K562 (cell line): ENCODE data around the gene SPAM1. TPM values are rescaled to one million over a fixed set of nuclear protein-coding genes. Genes with fewer than 3 reads are reported as not detected.

Experiments used
- ATAC-seq: fragments of 200-7000 bp; cut with Tn5 transposase; 3 replicates; pipeline ENCODE4 v1.9.1; 2020; ENCODE audit warnings: moderate library complexity
- BruUV-seq: library from RNA; stranded (reverse); fragments of 400-500 nt; replicated peaks from 2 replicates; lab custom pipeline; 2021; lab: Mats Ljungman, UMichigan
- CTCF ChIA-PET: fragments of 300-600 bp; formaldehyde crosslinking; extraction: SDS; loops from one replicate; lab custom pipeline; 2021; ENCODE audit warnings: low intra/inter-chr PET ratio; lab: Yijun Ruan, JAX
- POLR2A ChIA-PET: fragments of 300-600, 350-650 bp; sonication (Branson Sonifier 250); formaldehyde crosslinking; extraction: SDS; loops from one replicate; lab custom pipeline; 2021; ENCODE audit warnings: antibody characterized with exemption, inconsistent platforms; lab: Yijun Ruan, JAX
- DNase-seq, 4 experiments: peaks; one replicate each; pipeline versions ENCODE4 v3.0.0 to v3.0.0-alpha.2; 2011 to 2018; ENCODE audit warnings: low spot score in 3 of 4, mixed read lengths in 3 of 4; ENCODE audit errors: extremely low read depth in 1 of 4
- FAIRE-seq: peaks from 2 replicates; lab custom pipeline; 2011; peaks lifted over from hg19 to GRCh38; lab: Jason Lieb, UNC
- H2AFZ ChIP-seq: 2 replicates; pipeline ENCODE4 v1.6.0; 2011; ENCODE audit warnings: low read depth, low read length, control low read depth, inconsistent platforms
- H3K27ac ChIP-seq: fragments of 200-600 bp; 3 replicates; pipeline ENCODE4 v1.8.0; 2011; ENCODE audit warnings: low read depth, mild to moderate bottlenecking, control low read depth, inconsistent platforms, low read length, moderate library complexity, mixed read lengths; ENCODE audit errors: extremely low read depth
- H3K27me3 ChIP-seq, 2 experiments: fragments of 300-600 bp in 1 of 2; 2 replicates in 1 of 2; 3 replicates in 1 of 2; pipeline versions ENCODE4 v1.6.0 to v1.8.0; 2011; ENCODE audit warnings: inconsistent platforms in 2 of 2, low read length in 2 of 2, mild to moderate bottlenecking in 1 of 2, mixed read lengths in 1 of 2, moderate library complexity in 1 of 2; ENCODE audit not compliant: control insufficient read depth in 2 of 2, insufficient read depth in 2 of 2
- H3K36me3 ChIP-seq: fragments of 300-600 bp; 3 replicates; pipeline ENCODE4 v1.8.0; 2011; ENCODE audit warnings: mild to moderate bottlenecking, low read length, inconsistent platforms; ENCODE audit not compliant: control insufficient read depth, insufficient read depth
- H3K4me1 ChIP-seq, 2 experiments: fragments of 200-600 bp in 1 of 2; replicated peaks in 1 of 2; 2 replicates in 1 of 2; 3 replicates in 1 of 2; pipeline versions ENCODE4 v1.5.1 to v1.8.0; 2011; ENCODE audit warnings: inconsistent platforms in 2 of 2, low read length in 2 of 2, mild to moderate bottlenecking in 1 of 2, mixed read lengths in 1 of 2, moderate library complexity in 1 of 2; ENCODE audit not compliant: control insufficient read depth in 2 of 2, insufficient read depth in 2 of 2
- H3K4me2 ChIP-seq: 2 replicates; pipeline ENCODE4 v1.6.1; 2011; ENCODE audit warnings: low read length, control low read depth, inconsistent platforms, mixed read lengths; ENCODE audit not compliant: insufficient read depth
- H3K4me3 ChIP-seq: fragments of 200-600 bp; sonication (generic), shearing (Covaris generic); 2 replicates; pipeline ENCODE4 v1.5.1; 2016; ENCODE audit warnings: control low read depth, inconsistent platforms
- H3K79me2 ChIP-seq: fragments of 200-600 bp; 3 replicates; pipeline ENCODE4 v1.8.0; 2011; ENCODE audit warnings: low read length, inconsistent platforms; ENCODE audit not compliant: control insufficient read depth, insufficient read depth
- H3K9ac ChIP-seq, 2 experiments: 2 replicates each; pipeline versions ENCODE4 v1.6.0 to v1.6.1; 2011; ENCODE audit warnings: low read depth in 2 of 2, low read length in 2 of 2, control low read depth in 1 of 2, inconsistent platforms in 1 of 2, mild to moderate bottlenecking in 1 of 2, mixed read lengths in 1 of 2; ENCODE audit not compliant: insufficient read depth in 1 of 2
- H3K9me1 ChIP-seq: one replicate; pipeline ENCODE4 v1.6.0; 2011; ENCODE audit warnings: inconsistent platforms, mild to moderate bottlenecking, low read length, moderate library complexity; ENCODE audit not compliant: control insufficient read depth, insufficient read depth
- H3K9me3 ChIP-seq: replicated peaks from 2 replicates; pipeline ENCODE4 v1.5.1; 2011; ENCODE audit warnings: low read depth, low read length, inconsistent platforms; ENCODE audit not compliant: control insufficient read depth, insufficient read depth
- H4K20me1 ChIP-seq: replicated peaks from 2 replicates; pipeline ENCODE4 v1.6.1; 2011; ENCODE audit warnings: low read length, inconsistent platforms, mixed read lengths; ENCODE audit not compliant: control insufficient read depth, insufficient read depth
- BRCA1 ChIP-seq, 2 experiments: fragments of 450-650 bp in 1 of 2; sonication (generic) in 1 of 2; formaldehyde crosslinking in 1 of 2; IDR thresholded peaks; 2 replicates each; pipeline versions ENCODE4 v1.5.0 to v1.6.1; 2017 to 2020; ENCODE audit warnings: mild to moderate bottlenecking in 1 of 2, missing genetic modification reagents in 1 of 2
- CBX1 ChIP-seq: sonication (generic); IDR thresholded peaks from 2 replicates; pipeline ENCODE4 v1.6.1; 2016; ENCODE audit warnings: antibody characterized with exemption, low read depth, mild to moderate bottlenecking
- CREB3 ChIP-seq: fragments of 450-650 bp; conservative IDR thresholded peaks from 2 replicates; pipeline ENCODE4 v1.6.1; 2016; ENCODE audit warnings: missing genetic modification characterization, low read depth, mild to moderate bottlenecking, missing compliant biosample characterization, moderate library complexity
- FOXA3 ChIP-seq, 2 experiments: fragments of 450-650 bp in 1 of 2; sonication (generic) in 1 of 2; formaldehyde crosslinking; IDR thresholded peaks in 1 of 2; conservative IDR thresholded peaks in 1 of 2; 2 replicates each; pipeline versions ENCODE4 v1.4.0 to v1.8.0; 2020 to 2022; ENCODE audit warnings: mild to moderate bottlenecking in 2 of 2, missing genetic modification reagents in 1 of 2
- FOXK1 ChIP-seq: sonication (generic); formaldehyde crosslinking; IDR thresholded peaks from 2 replicates; pipeline ENCODE4 v1.8.0; 2022; ENCODE audit warnings: missing genetic modification reagents, mild to moderate bottlenecking, borderline replicate concordance
- GTF2A2 ChIP-seq: IDR thresholded peaks from 2 replicates; pipeline ENCODE4 v1.6.1; 2016; ENCODE audit warnings: mild to moderate bottlenecking, missing genetic modification characterization, missing compliant biosample characterization
- KDM1A ChIP-seq, 2 experiments: fragments of 450-650 bp; IDR thresholded peaks; 2 replicates each; pipeline ENCODE4 v1.6.1; 2016; ENCODE audit warnings: mild to moderate bottlenecking in 2 of 2
- MAFF ChIP-seq: IDR thresholded peaks from 2 replicates; pipeline ENCODE4 v1.6.1; 2012; ENCODE audit warnings: low read length, improper control_type of control experiment
- MBD1 ChIP-seq: fragments of 250-450 bp; sonication (Bioruptor Pico); IDR thresholded peaks from 2 replicates; pipeline ENCODE4 v1.8.0; 2022; ENCODE audit warnings: inconsistent platforms
- MTF1 ChIP-seq: fragments of 250-450 bp; sonication (Bioruptor Pico); IDR thresholded peaks from 2 replicates; pipeline ENCODE4 v1.9.0; 2021; ENCODE audit warnings: moderate library complexity, mild to moderate bottlenecking, inconsistent platforms, borderline replicate concordance
- POLR2G ChIP-seq: fragments of 200-400 bp; formaldehyde crosslinking; IDR thresholded peaks from 2 replicates; pipeline ENCODE4 v1.6.1; 2017; ENCODE audit warnings: low read depth, mild to moderate bottlenecking, antibody characterized with exemption, low read length, moderate library complexity
- RAD51 ChIP-seq: fragments of 450-650 bp; IDR thresholded peaks from 2 replicates; pipeline ENCODE4 v1.7.1; 2016; ENCODE audit warnings: low read depth, mild to moderate bottlenecking, borderline replicate concordance
- RBM22 ChIP-seq: fragments of 200-400 bp; formaldehyde crosslinking; IDR thresholded peaks from 2 replicates; pipeline ENCODE4 v1.6.1; 2018; ENCODE audit warnings: low read length, low read depth; ENCODE audit not compliant: poor library complexity, severe bottlenecking
- TFAP4 ChIP-seq: sonication (generic); formaldehyde crosslinking; IDR thresholded peaks from 2 replicates; pipeline ENCODE4 v1.8.0; 2022; ENCODE audit warnings: missing genetic modification reagents, mild to moderate bottlenecking, moderate library complexity, borderline replicate concordance
- ZEB2 ChIP-seq: fragments of 450-650 bp; IDR thresholded peaks from 2 replicates; pipeline ENCODE4 v1.6.1; 2016
- ZNF124 ChIP-seq: sonication (generic); formaldehyde crosslinking; IDR thresholded peaks from 2 replicates; pipeline ENCODE4 v1.8.1; 2022; ENCODE audit warnings: missing genetic modification reagents
- ZNF239 ChIP-seq: fragments of 250-450 bp; sonication (Bioruptor Pico); IDR thresholded peaks from 2 replicates; pipeline ENCODE4 v1.4.0; 2020; ENCODE audit warnings: mild to moderate bottlenecking
- ZNF274 ChIP-seq: IDR thresholded peaks from 2 replicates; pipeline ENCODE4 v1.6.1; 2011; ENCODE audit warnings: low read depth, mild to moderate bottlenecking, low read length, moderate library complexity, borderline replicate concordance
- WGBS: fragments of 100-300 bp; shearing (Covaris generic); methylation state at CpG from one replicate; pipeline ENCODE4 v1.1.6; 2016; ENCODE audit warnings: low coverage, mixed read lengths; ENCODE audit not compliant: insufficient coverage; ENCODE audit errors: missing lambda C conversion rate; 5-methylcytosine and 5-hydroxymethylcytosine counted together
- in situ Hi-C: fragments of 300-500 bp; cut with MboI; formaldehyde crosslinking; loops from 4 replicates; pipeline ENCODE4 v1.15.0; 2018; ENCODE audit warnings: inconsistent platforms, mixed read lengths
- intact Hi-C: fragments of 100-400 bp; cut with micrococcal nuclease; formaldehyde crosslinking; loops from 2 replicates; pipeline ENCODE4 v1.14.2; 2022
- polyA plus RNA-seq, 8 experiments: library from polyadenylated mRNA; depleted of rRNA in 4 of 8; stranded (reverse) in 5 of 8; unstranded in 3 of 8; fragments of >200 nt; fragmentation: Nextera tagmentation in 2 of 8; fragmentation: Illumina TruSeq in 1 of 8; extraction: Ambion mirVana in 2 of 8; extraction: Trizol in 1 of 8; gene quantifications; 2 replicates each; pipeline versions ENCODE4 v1.2.1 to v1.2.3, GENCODE V29; 2011 to 2014; ENCODE audit warnings: inconsistent platforms in 1 of 8, missing spikeins in 1 of 8
- total RNA-seq, 7 experiments: library from RNA; depleted of rRNA in 6 of 7; stranded (reverse); fragments of >200 nt in 6 of 7; fragmentation: Illumina TruSeq in 2 of 7; extraction: Trizol in 2 of 7; gene quantifications; 2 replicates each; pipeline versions ENCODE4 v1.2.1 to v1.2.3, GENCODE V29; 2011 to 2021; ENCODE audit warnings: low replicate concordance in 1 of 7

The SPAM1 gene
- total and polyA plus RNA-seq, 9 of the 15 experiments (the other 6 are each of a cell fraction or from before 2014, with no cell fraction given), result not detected

- Histone ChIP-seq H2AFZ (no peak overlapping the region), H3K9ac (no peak overlapping the region), H3K36me3 (no peaks in the 10 kb centered on the region), H3K4me2 (no peak overlapping the region), H3K4me1 (no peaks in the 10 kb centered on the region), H3K4me3 (no peak overlapping the region), H3K27ac (no peak overlapping the region), H4K20me1 (no peaks in the 10 kb centered on the region), H3K9me3 (no peaks in the 10 kb centered on the region), H3K27me3 (no peaks in the 10 kb centered on the region), H3K79me2 (no peaks in the 10 kb centered on the region), H3K9me1 (no peaks in the 10 kb centered on the region)
- FAIRE-seq (no peak), DNase-seq (no peak), ATAC-seq (no peak)
- no TSS peak for BruUV-seq
- TF ChIP-seq TFAP4 (no peak), FOXA3 (CRISPR knock-in tag; conservative IDR thresholded peaks at IDR 0.05 in 1 of 2, IDR thresholded peaks at IDR 0.05 in 1 of 2) (no peak), GTF2A2 (tag) (no peak), MTF1 (CRISPR knock-in tag) (no peak), CBX1 (no peak), ZNF274 (no peak), MAFF (no peak), ZNF124 (CRISPR knock-in tag) (no peak), ZNF239 (no peak), CREB3 (no peak), POLR2G (no peak), FOXK1 (CRISPR knock-in tag) (no peak), RAD51 (no peak), MBD1 (CRISPR knock-in tag) (no peak), RBM22 (no peak), ZEB2 (no peak), BRCA1 (IDR thresholded peaks at IDR 0.05) (no peak), BRCA1 (CRISPR knock-in tag; IDR thresholded peaks at IDR 0.05) (no peak), KDM1A (IDR thresholded peaks at IDR 0.05) (no peak)
- intact Hi-C loops, result no loop called here
- ChIA-PET CTCF (no interaction called here), POLR2A (no interaction called here)
- 0% methylated on average over 1 of the region's 1 CpG for WGBS
- in situ Hi-C loops, result no loop called here
Observed at GRCh38 chr7:123972045-123972444, 47.0 kb downstream of the SPAM1 start.
